IMR-90 (cell line): ENCODE measurements around the gene DNAJC5G. TPM values are rescaled to one million over a fixed set of nuclear protein-coding genes. Genes with fewer than 3 reads are reported as not detected.
A peak's percentile ranks its signal among the peaks of the same experiment; 100 is the strongest.

ENCODE experiments used
- ATAC-seq: fragments of 200-7000 bp; cut with Tn5 transposase; 2 replicates; pipeline ENCODE4 v1.9.1; 2020; ENCODE audit warnings: low read depth, mild to moderate bottlenecking, moderate library complexity
- BruUV-seq: library from RNA; stranded (reverse); fragments of 400-500 nt; replicated peaks from 2 replicates; lab custom pipeline; 2021; lab: Mats Ljungman, UMichigan
- CTCF ChIA-PET: fragments of 300-600 bp; formaldehyde crosslinking; extraction: SDS; loops from one replicate; lab custom pipeline; 2021; ENCODE audit warnings: antibody characterized with exemption; lab: Yijun Ruan, JAX
- POLR2A ChIA-PET: fragments of 300-600 bp; sonication (Branson Sonifier 250); formaldehyde crosslinking; loops from one replicate; lab custom pipeline; 2022; ENCODE audit warnings: antibody characterized with exemption; ENCODE audit not compliant: unreplicated experiment; lab: Charles Lee
- DNase-seq: peaks from one replicate; pipeline ENCODE4 v3.0.0; 2013
- H2AFZ ChIP-seq: replicated peaks from 2 replicates; pipeline ENCODE3; 2013; ENCODE audit warnings: low read length, mild to moderate bottlenecking; ENCODE audit not compliant: poor library complexity
- H2AK5ac ChIP-seq: 2 replicates; pipeline ENCODE4 v1.6.1; 2013; ENCODE audit warnings: low read depth, low read length, inconsistent platforms
- H2AK9ac ChIP-seq: replicated peaks from 2 replicates; pipeline ENCODE3; 2013; ENCODE audit warnings: mild to moderate bottlenecking, low read depth, low read length, moderate library complexity; ENCODE audit not compliant: poor library complexity
- H2BK120ac ChIP-seq: 2 replicates; pipeline ENCODE4 v1.6.1; 2013; ENCODE audit warnings: low read depth, low read length, inconsistent platforms
- H2BK15ac ChIP-seq: 3 replicates; pipeline ENCODE4 v1.6.1; 2013; ENCODE audit warnings: low read depth, low read length, inconsistent platforms
- H2BK20ac ChIP-seq: 2 replicates; pipeline ENCODE4 v1.6.1; 2013; ENCODE audit warnings: low read depth, mild to moderate bottlenecking, inconsistent platforms, low read length, moderate library complexity
- H2BK5ac ChIP-seq: 2 replicates; pipeline ENCODE4 v1.6.1; 2013; ENCODE audit warnings: mild to moderate bottlenecking, low read depth, low read length, inconsistent platforms; ENCODE audit not compliant: poor library complexity, severe bottlenecking
- H3K14ac ChIP-seq: replicated peaks from 2 replicates; pipeline ENCODE4 v1.6.1; 2013; ENCODE audit warnings: low read depth, low read length, inconsistent platforms
- H3K18ac ChIP-seq: 2 replicates; pipeline ENCODE4 v1.6.1; 2013; ENCODE audit warnings: low read depth, low read length, control low read depth
- H3K23ac ChIP-seq: 2 replicates; pipeline ENCODE4 v1.6.1; 2013; ENCODE audit warnings: low read depth, low read length, inconsistent platforms
- H3K27ac ChIP-seq: 2 replicates; pipeline ENCODE4 v1.5.1; 2013; ENCODE audit warnings: mild to moderate bottlenecking, control low read depth, low read length; ENCODE audit not compliant: insufficient read depth
- H3K27me3 ChIP-seq: 2 replicates; pipeline ENCODE4 v1.6.1; 2013; ENCODE audit warnings: low read length; ENCODE audit not compliant: control insufficient read depth, insufficient read depth
- H3K36me3 ChIP-seq: 2 replicates; pipeline ENCODE4 v1.6.1; 2013; ENCODE audit warnings: low read length, mixed read lengths; ENCODE audit not compliant: control insufficient read depth, insufficient read depth
- H3K4ac ChIP-seq: 2 replicates; pipeline ENCODE4 v1.6.1; 2013; ENCODE audit warnings: low read depth, low read length, inconsistent platforms
- H3K4me1 ChIP-seq: 2 replicates; pipeline ENCODE4 v1.6.1; 2013; ENCODE audit warnings: low read length, mixed read lengths; ENCODE audit not compliant: control insufficient read depth, insufficient read depth
- H3K4me2 ChIP-seq: 2 replicates; pipeline ENCODE4 v1.6.1; 2013; ENCODE audit warnings: low read depth, mild to moderate bottlenecking, control low read depth, low read length, moderate library complexity
- H3K4me3 ChIP-seq: 2 replicates; pipeline ENCODE4 v1.5.1; 2013; ENCODE audit warnings: low read depth, mild to moderate bottlenecking, control low read depth, low read length, moderate library complexity; ENCODE audit not compliant: insufficient read depth
- H3K56ac ChIP-seq: 2 replicates; pipeline ENCODE4 v1.6.1; 2013; ENCODE audit warnings: low read length, inconsistent platforms; ENCODE audit not compliant: insufficient read depth; ENCODE audit errors: extremely low read depth
- H3K79me1 ChIP-seq, 2 experiments: 2 replicates each; pipeline ENCODE4 v1.6.1; 2013; ENCODE audit warnings: low read length in 2 of 2, inconsistent platforms in 1 of 2, low read depth in 1 of 2
- H3K9ac ChIP-seq: 2 replicates; pipeline ENCODE4 v1.6.1; 2013; ENCODE audit warnings: low read depth, low read length, control low read depth
- H3K9me1 ChIP-seq: 2 replicates; pipeline ENCODE4 v1.6.1; 2013; ENCODE audit warnings: low read length, inconsistent platforms; ENCODE audit not compliant: insufficient read depth
- H3K9me3 ChIP-seq: 2 replicates; pipeline ENCODE4 v1.6.1; 2013; ENCODE audit warnings: low read length; ENCODE audit not compliant: control insufficient read depth, insufficient read depth
- H4K20me1 ChIP-seq: 2 replicates; pipeline ENCODE4 v1.6.1; 2013; ENCODE audit warnings: low read length, inconsistent platforms; ENCODE audit not compliant: insufficient read depth
- H4K5ac ChIP-seq: 2 replicates; pipeline ENCODE4 v1.6.1; 2013; ENCODE audit warnings: mild to moderate bottlenecking, low read depth, low read length, control low read depth
- H4K8ac ChIP-seq, 2 experiments: 2 replicates each; pipeline ENCODE4 v1.6.1; 2013; ENCODE audit warnings: low read depth in 2 of 2, low read length in 2 of 2, control low read depth in 1 of 2, inconsistent platforms in 1 of 2
- H4K91ac ChIP-seq: 2 replicates; pipeline ENCODE4 v1.6.1; 2013; ENCODE audit warnings: low read depth, low read length, inconsistent platforms; ENCODE audit not compliant: insufficient read depth
- CEBPB ChIP-seq: IDR thresholded peaks from 2 replicates; pipeline ENCODE4 v1.6.1; 2012; ENCODE audit warnings: low read depth, low read length, improper control_type of control experiment
- CHD1 ChIP-seq: IDR thresholded peaks from 2 replicates; pipeline ENCODE4 v1.6.1; 2012; ENCODE audit warnings: low read depth, low read length, improper control_type of control experiment
- MAFK ChIP-seq: IDR thresholded peaks from 2 replicates; pipeline ENCODE4 v1.6.1; 2012; ENCODE audit warnings: low read depth, low read length, improper control_type of control experiment
- MAZ ChIP-seq: IDR thresholded peaks from 2 replicates; pipeline ENCODE4 v1.6.1; 2012; ENCODE audit warnings: low read depth, mild to moderate bottlenecking, low read length, improper control_type of control experiment, moderate library complexity, borderline replicate concordance
- POLR2A ChIP-seq: IDR thresholded peaks from 2 replicates; pipeline ENCODE4 v1.6.1; 2012; ENCODE audit warnings: mild to moderate bottlenecking, low read depth, low read length
- RFX5 ChIP-seq: IDR thresholded peaks from 2 replicates; pipeline ENCODE4 v1.8.0; 2012; ENCODE audit warnings: low read depth, mild to moderate bottlenecking, low read length, moderate library complexity
- SMC3 ChIP-seq: fragments of 150-350 bp; IDR thresholded peaks from 2 replicates; pipeline ENCODE4 v1.6.1; 2016; ENCODE audit warnings: low read depth, mild to moderate bottlenecking, antibody characterized with exemption, low read length, moderate library complexity
- USF2 ChIP-seq: fragments of 150-350 bp; IDR thresholded peaks from 2 replicates; pipeline ENCODE4 v1.6.1; 2017; ENCODE audit warnings: mild to moderate bottlenecking, antibody characterized with exemption, low read length, low read depth
- WGBS, 2 experiments: methylation state at CpG; one replicate each; pipeline versions ENCODE4 v1.1.5 to v1.1.7; 2013; ENCODE audit warnings: missing lambda C conversion rate in 2 of 2; ENCODE audit not compliant: insufficient read length in 1 of 2; ENCODE audit errors: extremely low coverage in 2 of 2; 5-methylcytosine and 5-hydroxymethylcytosine counted together
- dilution Hi-C: fragments of 300-500 bp; cut with HindIII; formaldehyde crosslinking; loops from one replicate; pipeline ENCODE4 v1.14.3; 2018; ENCODE audit warnings: low sequenced_read_pairs; ENCODE audit not compliant: unreplicated experiment
- in situ Hi-C: fragments of 300-500 bp; cut with MboI; formaldehyde crosslinking; loops from 3 replicates; pipeline ENCODE4 v1.14.3; 2019; ENCODE audit warnings: low sequenced_read_pairs, inconsistent platforms, mixed read lengths
- intact Hi-C: fragments of 100-400 bp; cut with micrococcal nuclease; formaldehyde crosslinking; loops from 2 replicates; pipeline ENCODE4 v1.10.0; 2022
- polyA plus RNA-seq, 3 experiments: library from polyadenylated mRNA; depleted of rRNA; stranded (reverse); fragments of >200 nt; gene quantifications; 2 replicates each; pipeline ENCODE4 v1.2.3, GENCODE V29; 2012; ENCODE audit warnings: low replicate concordance in 1 of 3
- total RNA-seq: library from RNA; depleted of rRNA; stranded (reverse); fragments of >200 nt; gene quantifications from 2 replicates; pipeline ENCODE4 v1.2.3, GENCODE V29; 2012

The DNAJC5G gene
- total and polyA plus RNA-seq, 2 of the 4 experiments (the other 2 are of a cell fraction) = not detected

- Histone ChIP-seq H2BK120ac (no peak overlapping the region), H2AK5ac (no peak overlapping the region), H2AK9ac (no peak overlapping the region), H2AFZ (no peak overlapping the region), H3K14ac (no peak overlapping the region), H3K9me3 (no peaks in the 10 kb centered on the region), H3K9me1 (no peaks in the 10 kb centered on the region; the same call in 1 of the 2 replicates), H2BK20ac (no peak overlapping the region), H3K27me3 (no peaks in the 10 kb centered on the region), H3K9ac (no peak overlapping the region), H3K23ac (no peak overlapping the region), H3K56ac (no peak overlapping the region), H3K4me3 (no peak overlapping the region), H2BK5ac (no peak overlapping the region), H3K4me1 (no peaks in the 10 kb centered on the region), H4K91ac (no peak overlapping the region), H3K4ac (no peak overlapping the region), H4K8ac (no peak overlapping the region), H2BK15ac (no peak overlapping the region), H3K4me2 (no peak overlapping the region), H3K27ac (no peak overlapping the region), H4K20me1 (no peaks in the 10 kb centered on the region), H3K79me1 (no peaks in the 10 kb centered on the region; a peak in 1 of 4 replicates), H3K36me3 (peaks cover 69% of the 10 kb centered on the region), H3K18ac (no peak overlapping the region), H4K5ac (no peak overlapping the region)
- CTCF ChIA-PET = no interaction called here
- intact Hi-C loops = no loop called here
- no peak for TF ChIP-seq MAFK
- TF ChIP-seq RFX5 = no peak
- TF ChIP-seq USF2 = no peak
- TF ChIP-seq CHD1 = no peak
- TF ChIP-seq SMC3 = no peak
- TF ChIP-seq POLR2A = no peak
- no peak for TF ChIP-seq CEBPB
- TF ChIP-seq MAZ = no peak
- DNase-seq = no peak
- POLR2A ChIA-PET = no interaction called here
- WGBS, 2 experiments = 93% methylated on average over 8 of the region's 14 CpGs; no CpG with 5 or more reads in 1 of the 2 experiments
- ATAC-seq = no peak
- in situ Hi-C loops = no loop called here
- dilution Hi-C loops = no loop called here
- BruUV-seq = TSS peak; percentile 77
Measured at GRCh38 chr2:27233341-27233740, 41.9 kb upstream of the DNAJC5G start.
